SU-DHL-6 (cell line): Measurements from ENCODE around the gene FNTB.
"Not testable (repeated sequence)": the region's sequence is repeated elsewhere in the genome, so short reads cannot be mapped to it uniquely, and the experiment has no call there.

Experiments
- H2AFZ ChIP-seq: fragments of 200-600 bp; sonication (generic); 2 replicates; pipeline ENCODE4 v1.6.1; 2014; ENCODE audit warnings: low read depth, mild to moderate bottlenecking, moderate library complexity, mixed read lengths, antibody characterized with exemption, low read length; ENCODE audit not compliant: severe bottlenecking
- H3F3A ChIP-seq: fragments of 200-600 bp; shearing (Covaris generic); 2 replicates; pipeline ENCODE4 v1.6.0; 2016; ENCODE audit warnings: antibody characterized with exemption, mild to moderate bottlenecking; ENCODE audit not compliant: insufficient read depth
- H3K27ac ChIP-seq: fragments of 200-600 bp; sonication (generic); 2 replicates; pipeline ENCODE4 v1.5.1; 2016; ENCODE audit warnings: low read depth, mild to moderate bottlenecking, low read length, moderate library complexity, mixed read lengths
- H3K27me3 ChIP-seq: fragments of 200-600 bp; sonication (generic), shearing (Covaris generic); 2 replicates; pipeline ENCODE4 v1.6.0; 2014; ENCODE audit warnings: mild to moderate bottlenecking, low read length
- H3K36me3 ChIP-seq: fragments of 200-600 bp; sonication (generic); 2 replicates; pipeline ENCODE4 v1.6.1; 2014; ENCODE audit warnings: mild to moderate bottlenecking, low read length, mixed read lengths
- H3K4me2 ChIP-seq: fragments of 300-600, 200-600 bp; shearing (Covaris generic), sonication (generic); 2 replicates; pipeline ENCODE4 v1.6.0; 2014; ENCODE audit warnings: low read length, low read depth, mild to moderate bottlenecking; ENCODE audit not compliant: poor library complexity, severe bottlenecking
- H3K4me3 ChIP-seq: fragments of 200-600 bp; sonication (generic); 2 replicates; pipeline ENCODE4 v1.5.1; 2014; ENCODE audit warnings: antibody characterized with exemption, low read length, mild to moderate bottlenecking, mixed read lengths; ENCODE audit not compliant: insufficient read depth, poor library complexity, severe bottlenecking
- H3K79me2 ChIP-seq: fragments of 200-600 bp; sonication (generic); 2 replicates; pipeline ENCODE4 v1.6.1; 2014; ENCODE audit warnings: mild to moderate bottlenecking, low read length, moderate library complexity; ENCODE audit not compliant: insufficient read depth
- H3K9ac ChIP-seq: fragments of 200-600 bp; sonication (generic); 2 replicates; pipeline ENCODE4 v1.7.0; 2014; ENCODE audit warnings: mild to moderate bottlenecking, low read length
- H3K9me2 ChIP-seq: fragments of 200-600 bp; sonication (generic); replicated peaks from 2 replicates; pipeline ENCODE4 v1.6.1; 2014; ENCODE audit warnings: low read length; ENCODE audit not compliant: insufficient read depth
- H3K9me3 ChIP-seq: fragments of 200-600 bp; sonication (generic); 2 replicates; pipeline ENCODE4 v1.6.1; 2014; ENCODE audit warnings: low read length, mixed read lengths; ENCODE audit not compliant: insufficient read depth
- H4K20me1 ChIP-seq: fragments of 200-600 bp; sonication (generic); 2 replicates; pipeline ENCODE4 v1.6.1; 2014; ENCODE audit warnings: low read depth, mild to moderate bottlenecking, antibody characterized with exemption, low read length, moderate library complexity, mixed read lengths
- CTCF ChIP-seq: fragments of 200-600 bp; sonication (generic); IDR thresholded peaks from one replicate; pipeline ENCODE4 v1.5.1; 2017; ENCODE audit warnings: antibody characterized with exemption, mild to moderate bottlenecking, low read length, moderate library complexity; ENCODE audit not compliant: insufficient read depth, poor library complexity, severe bottlenecking
- EZH2phosphoT487 ChIP-seq: fragments of 200-600 bp; sonication (generic), shearing (Covaris generic); conservative IDR thresholded peaks from 2 replicates; pipeline ENCODE4 v1.6.1; 2018; ENCODE audit warnings: mild to moderate bottlenecking, antibody characterized with exemption, low read length, moderate library complexity, mixed read lengths

The FNTB gene

GRCh38 chr14:65082930-65083329, 96.2 kb downstream of the FNTB start:
- H3K4me3 ChIP-seq: no peak overlapping the region
- no peaks in the 10 kb centered on the region for H3K27me3 ChIP-seq
- peaks cover 9% of the 10 kb centered on the region for H3K36me3 ChIP-seq
- no peaks in the 10 kb centered on the region; the same call in none of the 2 replicates for H3K79me2 ChIP-seq
- H3K9me3 ChIP-seq: peaks cover 9% of the 10 kb centered on the region; the same call in 1 of the 2 replicates
- no peak overlapping the region for H2AFZ ChIP-seq
- no peaks in the 10 kb centered on the region for H3F3A ChIP-seq
- no peak overlapping the region for H3K27ac ChIP-seq
- TF ChIP-seq CTCF (no peak), EZH2phosphoT487 (no peak)
- no peak overlapping the region for H3K9ac ChIP-seq
- H3K9me2 ChIP-seq: no peaks in the 10 kb centered on the region
- no peaks in the 10 kb centered on the region for H4K20me1 ChIP-seq
- no peak overlapping the region for H3K4me2 ChIP-seq

- H2AFZ ChIP-seq: no peak overlapping the region
- TF ChIP-seq EZH2phosphoT487 (no peak), CTCF (no peak)
- no peaks in the 10 kb centered on the region; the same call in none of the 2 replicates for H3K79me2 ChIP-seq
- H3K27me3 ChIP-seq: no peaks in the 10 kb centered on the region
- no peaks in the 10 kb centered on the region for H4K20me1 ChIP-seq
- no peaks in the 10 kb centered on the region for H3K9me2 ChIP-seq
- H3K4me3 ChIP-seq: no peak overlapping the region
- no peak overlapping the region for H3K4me2 ChIP-seq
- peaks cover 21% of the 10 kb centered on the region; the same call in 1 of the 2 replicates for H3K9me3 ChIP-seq
- no peaks in the 10 kb centered on the region for H3F3A ChIP-seq
- no peak overlapping the region for H3K27ac ChIP-seq
- no peak overlapping the region for H3K9ac ChIP-seq
- H3K36me3 ChIP-seq: peaks cover 25% of the 10 kb centered on the region
These were observed 98.1 kb downstream of the FNTB start for GRCh38 chr14:65084554-65085505.

- H3K79me2 ChIP-seq, H3K4me3 ChIP-seq, H3K4me2 ChIP-seq, H3K27me3 ChIP-seq, H2AFZ ChIP-seq, H3F3A ChIP-seq, H3K9me2 ChIP-seq, H3K9ac ChIP-seq, H3K27ac ChIP-seq, H4K20me1 ChIP-seq: not testable (repeated sequence)
- Histone ChIP-seq H3K9me3 (peaks cover 21% of the 10 kb centered on the region; the same call in 1 of the 2 replicates), H3K36me3 (peaks cover 37% of the 10 kb centered on the region)
These were observed 100.0 kb downstream of the FNTB start for GRCh38 chr14:65086686-65087085.

GRCh38 chr14:65087835-65088234, 101.1 kb downstream of the FNTB start:
- Histone ChIP-seq H3K36me3 (peaks cover 47% of the 10 kb centered on the region), H3K9me3 (peaks cover 21% of the 10 kb centered on the region; the same call in 1 of the 2 replicates)
- not testable (repeated sequence) for H3K4me3 ChIP-seq, H3K79me2 ChIP-seq, H3K4me2 ChIP-seq, H3K9me2 ChIP-seq, H3F3A ChIP-seq, H2AFZ ChIP-seq, H3K27ac ChIP-seq, H3K9ac ChIP-seq, H4K20me1 ChIP-seq, H3K27me3 ChIP-seq
